ENCODE measurements around the gene TGFBR2.
"Not testable (repeated sequence)": the region's sequence is repeated elsewhere in the genome, so short reads cannot be mapped to it uniquely, and the experiment has no call there.

The TGFBR2 gene

GRCh38 chr3:30620402-30621360 is 14.3 kb downstream of the TGFBR2 start:
- DNase-seq: peak in 1 of 2 donors; percentile 46

GRCh38 chr3:30621576-30621975 is 15.2 kb downstream of the TGFBR2 start:
- DNase-seq: no peak

- DNase-seq: no peak
Measured at GRCh38 chr3:30622047-30622545, 15.7 kb downstream of the TGFBR2 start.

- no peak for DNase-seq
Measured at GRCh38 chr3:30622790-30623189, 16.4 kb downstream of the TGFBR2 start.

GRCh38 chr3:30623351-30623750 is 16.9 kb downstream of the TGFBR2 start:
- no peak for DNase-seq

- not testable (repeated sequence) for DNase-seq
Measured at GRCh38 chr3:30624480-30624879, 18.1 kb downstream of the TGFBR2 start.

- DNase-seq: no peak
Measured at GRCh38 chr3:30625541-30626438, 19.4 kb downstream of the TGFBR2 start.

GRCh38 chr3:30626443-30627180 is 20.2 kb downstream of the TGFBR2 start:
- no peak for DNase-seq

- DNase-seq: peak in 1 of 2 donors; percentile 45
Measured at GRCh38 chr3:30628205-30628900, 22.0 kb downstream of the TGFBR2 start.

GRCh38 chr3:30628901-30629590 is 22.6 kb downstream of the TGFBR2 start:
- peak; percentile 62 to 68 for DNase-seq

GRCh38 chr3:30629746-30630145 is 23.3 kb downstream of the TGFBR2 start:
- DNase-seq: no peak

GRCh38 chr3:30630238-30631030 is 24.0 kb downstream of the TGFBR2 start:
- no peak for DNase-seq

- peak; percentile 60 to 82 for DNase-seq
Measured at GRCh38 chr3:30631243-30631904, 25.0 kb downstream of the TGFBR2 start.

GRCh38 chr3:30632065-30632464 is 25.7 kb downstream of the TGFBR2 start:
- DNase-seq: no peak

GRCh38 chr3:30632521-30632920 is 26.1 kb downstream of the TGFBR2 start:
- DNase-seq: no peak

GRCh38 chr3:30633718-30634117 is 27.3 kb downstream of the TGFBR2 start:
- DNase-seq: no peak

GRCh38 chr3:30634761-30635735 is 28.6 kb downstream of the TGFBR2 start:
- DNase-seq: no peak

Measured in CD4-positive, alpha-beta T cell treated with Interleukin-4 for 1 hour (primary cell).